ENCODE results near the gene SLC37A2.
A peak's percentile ranks its signal among the peaks of the same experiment; 100 is the strongest.
"Not testable (repeated sequence)": the region's sequence is repeated elsewhere in the genome, so short reads cannot be mapped to it uniquely, and the experiment has no call there.

The SLC37A2 gene

DNA sequence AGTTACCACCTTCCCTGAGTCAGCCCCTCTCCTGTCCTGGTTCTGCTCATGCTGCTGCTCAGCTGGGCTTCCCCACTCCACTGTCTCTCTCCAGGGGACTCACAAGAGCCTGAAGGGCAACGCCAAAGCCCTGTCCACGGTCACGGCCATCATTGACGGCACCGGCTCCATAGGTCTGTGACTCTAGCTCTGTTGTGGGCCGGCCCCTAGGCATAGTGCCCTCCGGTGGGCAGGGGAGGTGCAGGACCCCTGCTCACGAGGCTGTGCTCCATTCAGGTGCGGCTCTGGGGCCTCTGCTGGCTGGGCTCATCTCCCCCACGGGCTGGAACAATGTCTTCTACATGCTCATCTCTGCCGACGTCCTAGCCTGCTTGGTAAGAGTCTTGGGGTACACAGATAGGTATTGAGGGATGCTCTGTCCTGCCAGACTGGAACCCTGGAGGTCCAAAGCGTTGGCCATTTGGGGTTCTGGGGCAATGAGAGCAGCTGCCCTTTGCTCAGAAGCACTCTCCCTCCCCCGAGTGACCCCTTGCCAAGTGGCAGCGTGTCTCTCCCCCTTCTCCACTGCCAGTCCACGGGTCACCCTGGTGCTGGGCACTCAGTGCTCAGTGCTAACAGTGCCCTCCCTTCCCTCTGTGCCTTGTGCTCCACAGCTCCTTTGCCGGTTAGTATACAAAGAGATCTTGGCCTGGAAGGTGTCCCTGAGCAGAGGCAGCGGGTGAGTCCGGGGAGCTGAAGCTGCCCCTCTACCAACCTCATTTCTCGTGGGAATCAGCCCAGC is 22.4 kb downstream of the SLC37A2 start:
- no peak for DNase-seq

DNA sequence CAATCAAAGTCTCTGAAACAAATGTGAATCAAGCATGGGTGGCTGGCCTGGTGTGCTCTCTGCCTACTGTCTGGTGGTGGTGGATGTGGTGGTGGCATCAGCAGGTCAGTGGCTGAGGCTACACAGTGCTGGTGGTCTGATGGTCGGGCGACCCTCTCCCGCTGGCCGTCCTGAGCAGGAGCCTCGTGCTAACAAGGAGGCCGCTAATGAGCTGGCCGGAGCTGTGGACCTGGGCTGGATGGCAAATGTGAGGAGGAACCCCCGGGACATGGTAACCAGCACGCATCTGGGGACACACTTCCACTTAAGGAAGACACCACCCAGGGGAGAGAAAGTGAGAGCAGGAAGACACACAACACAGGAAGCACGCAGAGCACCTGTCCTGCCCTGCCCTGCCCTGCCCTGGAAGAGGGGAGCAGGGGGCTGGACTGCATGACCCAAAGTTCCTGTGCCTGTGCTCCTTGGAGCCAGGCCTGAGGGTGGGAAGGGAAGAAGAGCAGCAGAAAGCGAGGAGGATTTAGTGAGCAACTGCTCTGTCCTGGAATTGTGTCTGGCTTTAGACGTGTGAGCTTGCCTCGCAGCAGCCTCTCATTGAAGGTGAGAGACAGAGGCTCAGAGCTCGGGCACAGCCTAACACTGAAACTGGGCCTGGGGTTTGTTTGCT is 23.7 kb downstream of the SLC37A2 start:
- DNase-seq, result no peak

DNA sequence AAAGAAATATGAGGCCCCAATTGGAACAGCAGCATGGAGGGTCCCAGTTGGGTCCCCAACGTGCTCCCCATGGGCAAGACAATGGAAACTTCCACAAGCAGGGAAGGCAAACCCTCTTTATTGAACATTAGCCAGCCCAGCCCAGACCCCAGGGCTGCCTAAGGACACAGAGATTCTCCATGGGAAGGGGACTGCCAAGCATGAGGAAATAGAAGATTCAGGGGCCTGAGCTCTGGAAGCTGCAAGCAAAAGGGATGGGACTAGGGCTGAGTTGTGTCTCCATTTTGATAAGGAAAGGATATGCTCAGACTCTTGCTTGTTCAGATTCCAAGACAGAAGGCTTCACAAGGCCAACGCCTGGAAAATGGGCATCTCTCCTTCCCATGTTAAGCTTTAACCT is 25.0 kb downstream of the SLC37A2 start:
- no peak for DNase-seq

DNA sequence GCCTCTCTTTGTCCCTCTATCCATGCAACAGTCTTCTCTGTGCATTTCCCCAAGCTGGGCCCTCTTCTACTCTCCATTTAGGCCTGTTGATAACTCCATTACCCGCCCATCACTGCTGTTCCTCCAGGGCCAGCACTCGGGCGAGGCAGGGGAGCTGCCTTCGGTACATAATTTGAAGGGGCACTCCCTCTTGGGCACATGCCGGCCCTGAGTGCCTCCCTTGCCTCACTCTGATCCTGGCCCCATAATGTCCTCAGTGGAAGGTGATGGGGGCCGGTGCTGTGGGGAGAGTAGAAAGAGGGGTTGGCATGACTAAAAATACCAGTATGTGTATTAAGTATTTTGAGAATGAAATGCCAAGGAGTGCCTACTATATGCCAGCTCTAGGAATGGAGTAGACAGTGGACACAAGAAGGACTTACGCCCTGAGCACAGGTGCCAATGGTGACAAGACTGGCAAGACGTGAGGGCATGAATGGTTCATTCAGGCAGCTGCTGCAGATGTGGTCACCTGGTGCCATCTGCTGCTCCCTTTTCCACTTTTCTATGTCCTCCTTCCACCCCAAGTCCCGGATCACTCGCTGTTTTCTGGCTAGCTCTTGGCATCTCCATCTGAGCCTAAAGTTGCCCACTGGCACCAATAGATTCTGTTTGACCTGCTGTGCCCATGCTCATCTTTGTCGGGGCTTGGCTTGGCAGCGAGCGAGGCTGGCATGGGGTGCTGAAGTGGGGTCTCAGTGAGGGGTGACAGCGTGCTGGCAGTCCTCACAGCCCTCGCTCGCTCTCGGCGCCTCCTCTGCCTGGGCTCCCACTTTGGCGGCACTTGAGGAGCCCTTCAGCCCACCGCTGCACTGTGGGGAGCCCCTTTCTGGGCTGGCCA is 25.7 kb downstream of the SLC37A2 start:
- no peak for DNase-seq

DNA sequence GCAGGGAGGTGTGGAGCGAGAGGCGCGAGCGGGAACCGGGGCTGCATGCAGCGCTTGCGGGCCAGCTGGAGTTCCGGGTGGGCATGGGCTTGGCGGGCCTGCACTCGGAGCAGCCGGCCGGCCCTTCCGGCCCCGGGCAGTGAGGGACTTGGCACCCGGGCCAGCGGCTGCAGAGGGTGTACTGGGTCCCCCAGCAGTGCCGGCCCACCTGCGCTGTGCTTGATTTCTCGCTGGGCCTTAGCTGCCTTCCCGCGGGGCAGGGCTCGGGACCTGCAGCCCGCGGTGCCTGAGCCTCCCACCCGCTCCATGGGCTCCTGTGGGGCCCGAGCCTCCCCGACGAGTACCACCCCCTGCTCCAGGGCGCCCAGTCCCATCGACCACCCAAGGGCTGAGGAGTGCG is 26.4 kb downstream of the SLC37A2 start:
- not testable (repeated sequence) for DNase-seq

DNA sequence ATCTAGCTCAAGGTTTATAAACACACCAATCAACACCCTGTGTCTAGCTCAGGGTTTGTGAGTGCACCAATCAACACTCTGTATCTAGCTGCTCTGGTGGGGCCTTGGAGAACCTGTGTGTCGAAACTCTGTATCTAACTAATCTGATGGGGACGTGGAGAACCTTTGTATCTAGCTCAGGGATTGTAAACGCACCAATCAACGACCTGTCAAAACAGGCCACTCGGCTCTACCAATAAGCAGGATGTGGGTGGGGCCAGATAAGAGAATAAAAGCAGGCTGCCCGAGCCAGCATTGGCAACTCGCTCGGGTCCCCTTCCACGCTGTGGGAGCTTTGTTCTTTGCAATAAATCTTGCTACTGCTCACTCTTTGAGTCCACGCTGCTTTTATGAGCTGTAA is 27.0 kb downstream of the SLC37A2 start:
- not testable (repeated sequence) for DNase-seq

DNA sequence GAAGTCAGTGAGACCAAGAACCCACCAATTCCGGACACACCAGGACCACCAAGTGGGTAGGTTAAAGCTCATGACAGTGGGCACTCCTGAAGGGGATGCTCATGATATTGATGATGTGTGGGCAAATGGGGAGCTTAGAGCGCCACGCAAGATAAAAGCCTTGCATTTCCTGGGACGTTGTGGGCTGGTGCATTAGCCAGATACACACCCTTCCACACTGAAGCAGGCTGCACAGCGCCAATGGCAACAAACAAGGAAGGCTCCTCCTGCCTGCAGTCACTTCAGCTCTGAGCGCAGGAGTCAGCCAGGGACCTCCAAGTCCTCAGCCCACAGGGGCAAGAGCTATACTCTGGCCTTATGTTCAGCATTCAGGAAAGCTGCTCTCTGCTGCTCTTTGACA is 27.7 kb downstream of the SLC37A2 start:
- no peak for DNase-seq

DNA sequence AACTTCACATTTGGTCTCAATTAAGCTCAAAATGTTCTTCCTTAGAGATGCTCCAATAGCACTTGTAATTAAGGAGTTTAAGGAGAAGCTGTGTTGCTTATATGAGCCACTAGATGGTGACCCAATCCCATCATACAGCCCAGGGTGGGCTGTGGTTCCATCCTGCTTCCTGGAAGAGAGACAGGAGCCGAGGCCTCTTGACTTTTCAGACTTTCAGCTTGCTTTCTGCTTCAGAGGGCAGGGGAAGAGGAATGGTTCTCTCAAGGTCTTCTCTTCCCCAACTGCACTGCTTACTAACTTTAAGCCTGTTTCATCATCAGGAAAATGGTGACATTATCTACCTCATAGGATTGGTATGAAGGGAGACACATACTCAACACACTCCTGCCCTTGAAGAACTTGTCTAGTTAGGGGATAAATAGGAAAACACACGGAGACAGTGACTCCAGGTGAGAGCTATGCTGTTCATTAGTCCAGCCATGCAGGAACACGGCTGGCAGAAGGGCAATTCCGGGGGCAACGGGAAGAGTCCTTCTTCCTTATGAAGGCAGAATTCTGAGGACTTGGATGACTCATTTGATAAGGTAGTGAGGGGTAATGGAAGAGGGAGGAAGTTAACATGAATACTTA is 28.3 kb downstream of the SLC37A2 start:
- DNase-seq, result peak; percentile 8

DNA sequence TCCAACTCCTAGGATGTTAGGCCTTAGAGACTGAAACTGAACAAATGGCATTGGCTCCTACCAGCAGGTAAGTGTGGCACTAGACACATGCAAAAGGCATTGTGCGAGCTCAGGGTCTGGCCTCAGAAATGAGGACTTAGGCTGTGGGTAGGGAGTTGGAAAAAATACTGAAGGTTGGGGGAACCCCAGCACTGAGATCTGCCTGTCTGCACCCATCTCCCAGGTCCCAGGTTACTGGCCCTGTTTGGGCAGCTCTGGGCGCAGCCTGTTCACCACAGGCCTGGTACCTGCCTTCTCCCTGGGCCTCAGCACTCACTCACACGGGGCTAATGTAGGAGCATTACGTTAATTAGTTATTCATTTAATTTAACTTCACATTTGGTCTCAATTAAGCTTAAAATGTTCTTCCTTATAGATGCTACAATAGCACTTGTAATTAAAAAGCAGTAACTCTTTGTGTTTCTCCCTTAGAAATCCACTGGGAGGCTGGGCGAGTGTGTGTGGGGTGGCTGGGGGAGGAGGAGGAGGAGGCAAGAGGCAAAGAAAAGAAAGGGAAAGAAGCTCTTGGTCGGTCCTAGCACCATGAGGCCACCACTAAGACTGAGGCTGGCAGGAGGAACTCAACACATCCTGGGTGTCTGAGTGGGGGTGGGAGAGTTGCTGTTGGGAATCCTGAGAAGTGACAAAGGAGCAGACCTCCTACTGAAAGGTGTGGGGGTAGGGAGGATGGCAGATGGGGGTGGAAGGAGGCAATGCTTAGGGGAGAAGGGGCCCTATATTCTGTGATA is 29.0 kb downstream of the SLC37A2 start:
- DNase-seq, result no peak

DNA sequence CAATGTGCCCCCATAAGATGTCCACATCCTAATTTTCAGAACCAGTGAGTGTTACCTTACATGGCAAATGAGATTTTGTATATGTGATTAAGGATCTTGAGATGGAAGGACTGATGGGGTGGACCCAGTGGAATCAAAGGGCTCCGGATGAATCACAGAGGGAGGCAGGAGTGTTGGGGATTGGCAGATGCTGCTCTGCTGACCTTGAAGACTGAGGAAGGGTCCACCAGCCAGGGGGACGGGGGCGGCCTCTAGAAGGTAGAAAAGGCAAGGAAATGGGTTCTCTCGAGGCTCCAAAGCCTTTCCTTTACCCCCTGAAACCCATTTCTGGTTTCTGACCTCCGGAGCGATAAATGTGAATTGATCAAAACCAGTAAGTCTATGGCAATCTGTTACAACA is 29.6 kb downstream of the SLC37A2 start:
- DNase-seq, result no peak

DNA sequence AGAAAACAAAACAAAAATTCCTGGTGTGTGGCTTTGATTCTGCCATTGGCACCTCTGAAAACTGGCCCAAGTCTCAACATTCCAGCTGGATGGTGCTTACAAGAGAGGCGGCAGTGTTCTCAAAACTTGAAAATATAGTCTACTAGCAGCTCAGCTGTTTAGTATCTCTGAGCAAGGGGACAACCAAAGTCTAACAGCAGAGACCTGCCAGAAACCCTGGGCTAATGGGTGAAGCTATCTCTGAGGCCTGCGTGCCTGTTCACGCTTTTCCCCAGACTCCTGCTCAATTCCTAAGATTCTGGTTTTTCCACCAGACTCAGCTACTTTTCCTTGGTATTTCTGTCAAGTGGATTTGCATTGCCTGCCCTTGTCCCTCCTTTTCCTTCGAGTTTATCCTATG is 30.4 kb downstream of the SLC37A2 start:
- no peak for DNase-seq

DNA sequence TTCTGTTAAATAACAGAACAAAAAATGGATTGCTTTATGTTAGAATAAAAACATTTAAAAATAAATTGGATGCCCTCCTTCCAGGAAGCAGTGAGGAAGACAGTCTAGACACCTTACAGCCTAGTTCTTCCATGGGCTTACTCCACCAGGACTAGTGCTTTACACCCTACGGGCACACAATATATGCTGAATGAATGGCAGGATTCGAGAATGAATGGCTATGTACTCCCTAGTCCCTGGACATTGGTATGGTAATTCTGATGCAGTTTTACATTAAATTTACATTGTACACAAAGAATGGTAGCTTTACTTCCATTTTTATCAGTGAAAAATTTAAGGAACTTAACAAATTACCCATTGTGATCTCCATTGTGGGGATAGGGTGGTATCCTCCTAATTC is 31.6 kb downstream of the SLC37A2 start:
- no peak for DNase-seq

DNA sequence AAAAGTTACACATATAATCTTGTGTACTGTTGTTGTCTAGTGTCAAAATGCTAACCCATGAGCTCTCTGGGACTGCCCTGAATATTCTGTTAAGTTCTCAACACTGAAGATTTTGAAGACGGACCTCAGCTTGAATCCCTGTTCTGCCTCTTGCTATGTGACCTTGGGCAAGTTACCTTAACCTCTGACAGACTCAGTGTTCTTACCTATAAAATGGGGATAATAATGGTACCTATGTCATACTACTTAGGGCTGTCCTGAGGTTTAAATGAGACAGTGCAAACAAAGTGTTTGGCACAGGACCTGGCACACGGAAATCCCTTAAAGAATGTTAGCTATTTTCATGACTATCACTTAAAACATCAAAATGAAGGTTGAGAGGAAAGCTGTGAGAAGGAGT is 37.0 kb downstream of the SLC37A2 start:
- DNase-seq, result no peak

DNA sequence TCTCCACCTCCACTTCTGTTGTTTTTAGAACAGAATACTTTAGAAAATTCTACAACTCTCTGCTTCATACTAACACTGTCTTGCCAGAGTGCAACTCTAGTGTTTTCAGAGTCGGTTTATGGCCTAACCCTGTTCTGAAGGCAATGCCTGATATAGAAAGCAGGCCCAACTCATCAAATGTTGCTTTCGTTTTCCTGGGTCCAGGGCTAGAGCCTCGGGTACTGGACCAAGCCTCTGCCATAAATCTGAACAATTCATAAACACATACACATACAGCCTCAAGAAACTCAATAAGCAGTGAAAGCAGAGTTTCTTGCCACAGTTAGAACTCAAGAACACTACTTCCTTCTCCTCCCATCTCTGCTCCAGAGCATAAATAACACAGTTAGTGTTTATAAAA is 38.5 kb downstream of the SLC37A2 start:
- DNase-seq, result no peak

DNA sequence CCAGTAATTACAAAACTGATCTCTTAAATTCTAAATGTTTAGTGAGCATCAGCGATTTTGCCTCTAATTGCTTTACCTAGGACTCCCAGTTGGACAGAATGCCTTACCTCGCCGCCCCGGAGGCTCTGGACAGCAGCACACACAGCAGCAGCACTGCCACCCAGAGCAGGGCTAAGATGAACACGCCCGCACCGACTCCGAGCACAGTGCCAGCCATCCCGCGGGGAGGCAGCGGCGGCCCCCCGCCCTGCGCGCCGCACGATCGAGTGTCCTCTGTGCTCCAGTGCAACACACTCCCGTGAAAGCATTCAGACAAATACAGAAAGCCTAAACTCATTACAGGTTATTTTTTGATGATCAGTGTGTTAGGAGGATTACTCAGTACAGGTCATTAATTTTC is 38.9 kb downstream of the SLC37A2 start:
- no peak for DNase-seq

DNA sequence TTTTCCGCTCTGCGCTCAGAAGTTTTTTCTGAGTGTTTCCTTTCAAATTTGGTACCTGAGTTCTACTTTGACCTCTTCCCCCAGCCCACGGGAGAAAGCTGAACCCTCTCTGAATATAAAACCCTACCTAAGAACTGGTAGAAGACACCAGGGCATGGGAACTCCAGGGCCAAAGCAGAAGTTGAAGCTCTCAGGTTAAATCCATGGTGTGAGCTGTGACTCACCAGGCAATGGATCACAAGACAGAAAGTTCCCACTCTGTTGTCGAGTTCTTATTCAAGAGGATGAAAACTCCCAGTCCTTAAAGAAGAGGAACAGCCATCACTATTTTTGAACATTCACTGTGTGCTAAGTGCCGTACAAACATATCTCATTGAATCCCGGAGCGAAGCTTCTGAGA is 39.4 kb downstream of the SLC37A2 start:
- DNase-seq, result no peak

DNA sequence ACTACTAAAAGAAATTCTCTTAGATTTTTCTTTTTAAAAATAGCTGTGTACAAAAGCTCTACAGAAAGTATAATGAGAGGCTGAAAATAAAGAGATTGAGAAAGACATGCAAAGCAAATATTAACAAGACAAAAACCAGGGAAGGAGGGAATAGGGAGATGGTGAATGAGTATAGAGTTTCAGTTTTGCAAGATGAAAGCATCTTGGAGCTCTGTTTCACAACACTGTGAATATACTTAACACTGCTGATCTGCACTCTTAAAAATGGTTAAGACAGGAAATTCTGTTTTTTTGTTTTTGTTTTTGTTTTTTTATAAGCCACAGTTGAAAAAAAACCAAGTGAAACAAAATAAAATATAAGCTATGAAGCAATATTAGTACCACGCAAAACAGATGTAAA is 42.8 kb downstream of the SLC37A2 start:
- DNase-seq, result no peak

DNA sequence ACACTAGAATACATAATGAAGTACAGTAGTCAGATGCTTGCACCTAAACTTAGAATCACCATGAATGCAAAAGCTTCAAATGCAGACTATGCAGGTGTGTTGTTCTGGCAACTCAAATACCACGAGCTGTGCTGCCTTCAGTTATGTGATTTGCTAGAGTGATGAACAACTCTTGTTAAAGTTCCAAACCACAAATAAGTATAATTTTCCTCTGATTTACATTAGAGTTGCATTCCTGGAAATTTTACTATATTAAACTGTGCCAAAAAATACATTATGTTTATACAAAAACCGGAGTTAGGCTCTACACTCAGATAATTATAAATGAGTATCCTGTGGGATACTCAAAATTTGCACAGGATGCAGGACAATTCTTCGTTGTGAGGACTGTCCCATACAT is 45.4 kb downstream of the SLC37A2 start:
- DNase-seq, result no peak

DNA sequence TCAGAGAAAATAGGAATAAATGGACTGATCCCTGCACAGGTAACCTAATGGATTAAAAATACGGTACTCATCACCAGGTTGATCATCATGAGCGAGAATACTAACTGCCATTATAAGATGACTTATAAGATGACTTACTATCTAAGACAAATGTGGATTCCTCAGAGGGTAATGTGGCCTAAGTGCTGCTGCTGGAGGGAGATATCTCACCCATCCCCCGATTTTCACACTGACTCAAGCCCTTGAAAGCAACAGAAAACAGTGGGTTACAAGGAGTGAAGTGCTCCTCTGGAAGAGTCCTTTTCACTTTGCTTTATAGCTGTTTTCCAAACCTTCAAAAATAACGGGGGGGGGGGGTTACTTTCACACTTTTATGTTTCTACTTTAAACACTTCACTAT is 47.4 kb downstream of the SLC37A2 start:
- DNase-seq, result no peak

DNA sequence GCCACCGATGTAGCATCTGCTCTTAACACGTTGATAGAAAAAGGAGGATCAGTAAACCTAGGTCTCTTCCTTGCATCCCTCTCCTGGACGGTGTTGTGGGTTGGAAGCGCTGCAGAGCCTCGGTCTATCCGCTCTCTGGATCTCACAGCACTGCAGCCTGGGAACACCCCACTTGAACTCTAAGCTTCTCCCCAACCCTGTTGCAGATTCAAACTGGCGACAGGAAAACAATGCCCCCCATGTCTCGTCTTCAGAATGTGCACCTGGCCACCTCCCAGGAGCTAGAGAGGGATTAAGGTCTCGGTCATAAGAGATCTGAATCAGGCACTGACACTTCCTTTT is 47.9 kb downstream of the SLC37A2 start:
- peak; percentile 7 for DNase-seq

DNA sequence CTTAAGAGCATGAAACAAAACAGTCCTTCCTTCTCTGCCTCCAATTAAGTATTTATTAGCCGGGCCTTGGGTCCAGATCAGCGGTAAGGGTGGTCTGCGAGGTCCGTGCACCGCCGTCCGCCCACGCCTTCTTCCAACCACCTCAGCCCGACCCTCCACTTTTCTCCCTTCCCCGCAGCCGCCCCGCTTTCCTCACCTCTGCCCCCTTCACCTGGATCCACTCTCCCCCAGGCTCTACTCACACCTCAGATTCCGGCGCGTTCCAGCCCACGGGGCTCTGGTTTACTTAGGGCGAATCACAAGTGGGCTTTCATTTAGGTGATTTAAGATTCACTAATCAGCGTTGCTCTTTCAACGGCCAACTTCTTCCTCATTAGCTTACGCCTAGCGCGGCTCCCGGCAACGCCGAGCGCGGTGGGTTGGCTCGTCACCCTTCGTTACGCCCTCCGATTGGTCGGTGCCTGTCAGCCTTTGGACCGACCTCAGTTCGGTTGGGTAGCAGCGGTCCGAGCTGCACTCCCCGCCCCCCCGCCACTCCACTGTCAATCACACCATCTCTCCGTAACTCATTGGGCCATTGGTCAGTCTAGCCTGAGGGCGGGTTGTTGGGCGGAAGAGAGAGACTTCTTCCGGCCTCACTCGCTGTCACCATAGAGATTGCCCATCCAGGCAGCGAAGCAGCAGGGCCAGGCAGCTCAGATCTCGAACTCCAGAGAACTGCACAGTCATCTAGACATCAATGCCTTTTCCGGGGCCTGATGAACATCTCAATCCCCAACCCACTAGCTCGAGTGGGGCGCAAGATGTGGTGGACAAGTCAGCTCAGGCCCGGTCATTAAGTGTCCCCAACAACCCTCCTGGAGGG is 48.5 kb downstream of the SLC37A2 start, which contains the start of gene TMEM218:
TMEM218 (minus strand) TSS at position 284 of the 865 bp plus-strand sequence. CDS start 9,385 bp downstream, outside the sequence.
- DNase-seq, result peak; percentile 99
